BE2C (cell line): ENCODE results near the gene DCAF10.
"Not testable (repeated sequence)": the region's sequence is repeated elsewhere in the genome, so short reads cannot be mapped to it uniquely, and the experiment has no call there.

ENCODE experiments used
- DNase-seq: peaks from one replicate; pipeline ENCODE4 v3.0.0-alpha.2; 2020
- H3K27me3 ChIP-seq: fragments of 250-450 bp; sonication (Bioruptor Pico); 2 replicates; pipeline ENCODE4 v1.5.1; 2020; ENCODE audit warnings: mild to moderate bottlenecking
- H3K36me3 ChIP-seq: fragments of 250-450 bp; sonication (Bioruptor Pico); 2 replicates; pipeline ENCODE4 v1.5.1; 2020; ENCODE audit warnings: mild to moderate bottlenecking
- H3K4me1 ChIP-seq: fragments of 250-450 bp; sonication (Bioruptor Pico); 2 replicates; pipeline ENCODE4 v1.5.1; 2020
- H3K4me3 ChIP-seq: 2 replicates; pipeline ENCODE4 v1.5.1; 2011; ENCODE audit warnings: low read depth, low read length
- H3K9me3 ChIP-seq: fragments of 250-450 bp; sonication (Bioruptor Pico); 2 replicates; pipeline ENCODE4 v1.5.1; 2020
- TF ChIP-seq, protein P1 (sequence below): IDR thresholded peaks from 2 replicates; pipeline ENCODE4 v1.5.1; 2012; ENCODE audit warnings: mild to moderate bottlenecking, low read depth, low read length

The DCAF10 gene

GRCh38 chr9:37818849-37819248 lies 18.3 kb downstream of the DCAF10 start:
- Histone ChIP-seq H3K36me3 (peaks cover 23% of the 10 kb centered on the region), H3K4me1 (no peaks in the 10 kb centered on the region), H3K9me3 (no peaks in the 10 kb centered on the region), H3K4me3 (no peak overlapping the region), H3K27me3 (no peaks in the 10 kb centered on the region)
- TF ChIP-seq, protein P1, sequence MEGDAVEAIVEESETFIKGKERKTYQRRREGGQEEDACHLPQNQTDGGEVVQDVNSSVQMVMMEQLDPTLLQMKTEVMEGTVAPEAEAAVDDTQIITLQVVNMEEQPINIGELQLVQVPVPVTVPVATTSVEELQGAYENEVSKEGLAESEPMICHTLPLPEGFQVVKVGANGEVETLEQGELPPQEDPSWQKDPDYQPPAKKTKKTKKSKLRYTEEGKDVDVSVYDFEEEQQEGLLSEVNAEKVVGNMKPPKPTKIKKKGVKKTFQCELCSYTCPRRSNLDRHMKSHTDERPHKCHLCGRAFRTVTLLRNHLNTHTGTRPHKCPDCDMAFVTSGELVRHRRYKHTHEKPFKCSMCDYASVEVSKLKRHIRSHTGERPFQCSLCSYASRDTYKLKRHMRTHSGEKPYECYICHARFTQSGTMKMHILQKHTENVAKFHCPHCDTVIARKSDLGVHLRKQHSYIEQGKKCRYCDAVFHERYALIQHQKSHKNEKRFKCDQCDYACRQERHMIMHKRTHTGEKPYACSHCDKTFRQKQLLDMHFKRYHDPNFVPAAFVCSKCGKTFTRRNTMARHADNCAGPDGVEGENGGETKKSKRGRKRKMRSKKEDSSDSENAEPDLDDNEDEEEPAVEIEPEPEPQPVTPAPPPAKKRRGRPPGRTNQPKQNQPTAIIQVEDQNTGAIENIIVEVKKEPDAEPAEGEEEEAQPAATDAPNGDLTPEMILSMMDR: no peak
- no peak for DNase-seq

GRCh38 chr9:37820142-37820541 lies 19.5 kb downstream of the DCAF10 start:
- Histone ChIP-seq H3K36me3 (peaks cover 33% of the 10 kb centered on the region), H3K4me1 (no peaks in the 10 kb centered on the region), H3K4me3 (no peak overlapping the region), H3K9me3 (no peaks in the 10 kb centered on the region), H3K27me3 (no peaks in the 10 kb centered on the region)
- no peak for DNase-seq
- TF ChIP-seq, protein P1: no peak

DNA sequence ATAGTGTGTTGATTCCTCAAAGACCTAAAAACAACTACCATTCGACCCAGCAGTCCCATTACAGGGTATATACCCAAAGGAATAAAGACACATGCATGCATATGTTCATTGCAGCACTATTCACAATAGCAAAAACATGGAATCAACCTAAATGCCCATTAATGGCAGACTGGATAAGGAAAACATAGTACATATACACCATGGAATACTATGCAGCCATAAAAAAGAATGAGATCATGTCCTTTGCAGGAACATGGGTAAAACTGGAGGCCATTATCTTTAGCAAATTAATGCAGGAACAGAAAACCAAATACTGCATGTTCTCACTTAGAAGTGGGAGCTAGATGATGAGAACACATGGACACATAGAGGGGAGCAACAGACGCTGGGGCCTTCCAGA lies 24.6 kb downstream of the DCAF10 start:
- not testable (repeated sequence) for H3K4me1 ChIP-seq, H3K27me3 ChIP-seq, DNase-seq, H3K4me3 ChIP-seq, H3K9me3 ChIP-seq
- H3K36me3 ChIP-seq: peaks cover 46% of the 10 kb centered on the region

- TF ChIP-seq, protein P1: no peak
These were observed 27.0 kb downstream of the DCAF10 start for GRCh38 chr9:37827483-37828165.

GRCh38 chr9:37835821-37836220 lies 35.2 kb downstream of the DCAF10 start:
- H3K4me3 ChIP-seq: no peak overlapping the region
- peaks cover 14% of the 10 kb centered on the region for H3K36me3 ChIP-seq
- TF ChIP-seq, protein P1: no peak
- peaks cover 7% of the 10 kb centered on the region for H3K4me1 ChIP-seq
- DNase-seq: no peak
- no peaks in the 10 kb centered on the region for H3K27me3 ChIP-seq
- no peaks in the 10 kb centered on the region for H3K9me3 ChIP-seq

More at GRCh38 chr9:37827483-37828165, 27.0 kb downstream of the DCAF10 start:
- Histone ChIP-seq H3K4me3 (no peak overlapping the region), H3K36me3 (peaks cover 41% of the 10 kb centered on the region), H3K4me1 (no peaks in the 10 kb centered on the region), H3K9me3 (no peaks in the 10 kb centered on the region), H3K27me3 (no peaks in the 10 kb centered on the region)
- DNase-seq: no peak

- H3K4me1 ChIP-seq: peaks cover 10% of the 10 kb centered on the region
- no peak overlapping the region for H3K4me3 ChIP-seq
- no peak for DNase-seq
- H3K27me3 ChIP-seq: no peaks in the 10 kb centered on the region
- H3K9me3 ChIP-seq: no peaks in the 10 kb centered on the region
- TF ChIP-seq, protein P1: no peak
- peaks cover 14% of the 10 kb centered on the region for H3K36me3 ChIP-seq
These were observed 35.8 kb downstream of the DCAF10 start for GRCh38 chr9:37836386-37836785.
